HUES48 (cell line): ENCODE results near the gene SPRR5.

Experiments
- H3K27ac ChIP-seq: one replicate; pipeline ENCODE4 v1.7.0; 2013; ENCODE audit warnings: low read depth, low read length, inconsistent platforms
- H3K27me3 ChIP-seq: 2 replicates; pipeline ENCODE4 v1.6.1; 2013; ENCODE audit warnings: mild to moderate bottlenecking, low read length; ENCODE audit not compliant: control insufficient read depth, insufficient read depth
- H3K36me3 ChIP-seq: 2 replicates; pipeline ENCODE4 v1.6.1; 2013; ENCODE audit warnings: low read length; ENCODE audit not compliant: control insufficient read depth, insufficient read depth
- H3K4me1 ChIP-seq: 2 replicates; pipeline ENCODE4 v1.6.1; 2013; ENCODE audit warnings: mild to moderate bottlenecking, low read length; ENCODE audit not compliant: control insufficient read depth, insufficient read depth
- H3K4me3 ChIP-seq: 2 replicates; pipeline ENCODE4 v1.5.1; 2013; ENCODE audit warnings: mild to moderate bottlenecking, low read depth, low read length
- H3K9ac ChIP-seq: 2 replicates; pipeline ENCODE4 v1.6.1; 2013; ENCODE audit warnings: mild to moderate bottlenecking, low read depth, low read length, moderate library complexity
- H3K9me3 ChIP-seq: 2 replicates; pipeline ENCODE4 v1.6.1; 2013; ENCODE audit warnings: low read length; ENCODE audit not compliant: control insufficient read depth, insufficient read depth

The SPRR5 gene, protein sequence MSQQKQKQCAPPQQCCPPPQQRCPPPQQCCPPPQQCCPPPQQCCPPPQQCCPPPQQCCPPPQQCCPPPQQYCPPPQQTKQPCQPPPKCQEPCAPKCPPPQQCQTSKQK

DNA sequence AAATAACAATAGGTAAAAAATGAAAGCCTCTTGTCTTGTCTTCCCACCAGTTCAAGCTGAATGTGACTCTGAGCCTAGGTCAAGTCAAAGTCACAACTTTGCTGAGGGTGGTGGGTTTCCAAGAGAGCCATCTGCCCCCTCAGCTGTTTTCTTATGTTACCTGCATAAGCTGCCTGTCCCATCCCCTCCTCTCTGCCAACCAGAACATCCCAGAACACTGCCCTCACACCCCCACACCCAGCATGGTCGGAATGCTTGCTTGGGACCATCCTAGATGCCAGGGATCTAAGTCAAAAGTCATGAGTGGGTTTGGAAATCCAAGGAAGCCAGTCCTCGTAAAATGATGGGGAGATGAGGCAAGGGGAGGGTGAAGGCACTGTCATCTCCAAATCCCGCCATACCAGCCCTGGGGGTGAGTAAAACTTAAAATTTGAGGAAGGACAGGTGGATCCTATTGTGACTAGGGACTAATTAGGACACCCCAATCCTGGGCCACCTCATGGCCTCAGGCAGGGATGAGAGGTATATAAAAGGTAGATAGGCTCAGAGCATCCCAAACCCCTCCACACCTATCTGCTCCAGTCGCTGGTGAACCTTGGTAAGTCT is at the start of gene SPRR5:
TSS of gene SPRR5 (plus strand) at position 556 of the 606 bp plus-strand sequence. CDS start 1,349 bp downstream, outside the sequence.
- H3K4me1 ChIP-seq, result no peaks in the 10 kb centered on the region
- H3K27me3 ChIP-seq, result no peaks in the 10 kb centered on the region
- no peak within 1 kb of the TSS for H3K4me3 ChIP-seq
- H3K36me3 ChIP-seq, result no peaks in the 10 kb centered on the region
- peaks cover 57% of the 10 kb centered on the region for H3K9me3 ChIP-seq
- H3K9ac ChIP-seq, result no peak within 1 kb of the TSS
- H3K27ac ChIP-seq, result no peak within 1 kb of the TSS

DNA sequence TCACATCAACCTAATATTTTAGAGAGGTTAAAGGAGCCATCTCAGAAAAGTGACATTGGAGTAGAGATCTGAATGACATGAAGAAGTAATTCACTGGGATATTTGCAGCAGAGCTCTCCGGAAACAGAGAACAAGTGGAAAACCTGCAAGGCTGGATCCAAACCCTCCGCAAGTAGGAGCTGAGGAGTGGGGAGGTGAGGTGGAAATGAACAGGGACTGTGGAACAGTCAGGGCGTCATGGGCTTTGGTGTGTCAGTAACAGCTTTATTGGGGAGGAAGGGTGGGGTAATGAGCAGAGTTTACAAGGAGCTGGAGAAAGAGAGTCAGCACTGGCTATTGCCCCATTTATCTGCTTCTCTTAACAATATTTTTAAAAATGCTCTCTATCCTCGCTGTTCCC is 48.0 kb upstream of the SPRR5 start:
- H3K27me3 ChIP-seq, result no peaks in the 10 kb centered on the region
- no peaks in the 10 kb centered on the region for H3K4me1 ChIP-seq
- H3K36me3 ChIP-seq, result no peaks in the 10 kb centered on the region
- H3K27ac ChIP-seq, result no peak overlapping the region
- no peak overlapping the region for H3K9ac ChIP-seq
- no peak overlapping the region for H3K4me3 ChIP-seq
- H3K9me3 ChIP-seq, result peaks cover 91% of the 10 kb centered on the region

DNA sequence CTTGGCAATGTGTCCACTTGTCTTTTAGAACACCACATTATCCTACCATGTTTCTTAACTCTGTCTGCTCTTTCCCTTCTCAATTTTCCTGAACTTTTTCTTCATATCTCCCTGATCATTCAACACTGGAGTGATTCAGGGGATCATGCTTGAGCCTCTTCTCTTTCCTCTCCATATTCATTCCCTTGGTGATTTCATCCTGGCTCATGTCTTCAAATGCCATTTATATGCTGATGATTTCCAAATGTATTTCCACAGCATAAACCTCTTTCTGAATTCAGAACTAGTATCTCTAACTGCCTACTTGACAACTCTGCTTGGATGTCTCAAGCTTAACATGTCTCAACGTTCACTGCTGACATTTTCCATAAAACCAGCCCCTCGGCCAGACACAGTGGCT is 47.1 kb upstream of the SPRR5 start:
- no peaks in the 10 kb centered on the region for H3K27me3 ChIP-seq
- H3K9ac ChIP-seq, result no peak overlapping the region
- peaks cover 92% of the 10 kb centered on the region for H3K9me3 ChIP-seq
- H3K36me3 ChIP-seq, result no peaks in the 10 kb centered on the region
- H3K27ac ChIP-seq, result no peak overlapping the region
- no peaks in the 10 kb centered on the region for H3K4me1 ChIP-seq
- H3K4me3 ChIP-seq, result no peak overlapping the region

DNA sequence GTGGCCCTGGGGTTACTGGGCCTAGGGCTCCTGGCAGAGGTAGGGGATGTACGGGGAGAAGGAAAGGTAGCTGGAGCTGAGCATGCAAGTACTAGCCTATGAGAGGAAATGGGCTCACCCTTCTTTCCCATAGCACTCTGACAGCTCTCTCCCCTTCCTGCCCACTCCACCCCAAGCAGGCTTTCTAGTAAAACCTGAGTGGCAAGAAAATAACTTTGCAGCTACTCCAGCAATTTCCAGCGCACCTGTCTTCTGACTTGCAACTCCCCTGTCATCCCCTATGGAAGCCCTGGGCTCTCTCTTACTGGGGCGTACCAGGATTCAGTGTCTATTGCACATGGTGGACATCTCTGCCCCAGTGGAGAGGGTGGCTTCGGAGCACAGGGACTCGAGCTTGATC is 45.4 kb upstream of the SPRR5 start:
- Histone ChIP-seq H3K9ac (no peak overlapping the region), H3K27ac (no peak overlapping the region), H3K27me3 (no peaks in the 10 kb centered on the region), H3K36me3 (no peaks in the 10 kb centered on the region), H3K4me3 (no peak overlapping the region; the same call in 1 of the 2 replicates), H3K9me3 (peaks cover 90% of the 10 kb centered on the region), H3K4me1 (no peaks in the 10 kb centered on the region)

DNA sequence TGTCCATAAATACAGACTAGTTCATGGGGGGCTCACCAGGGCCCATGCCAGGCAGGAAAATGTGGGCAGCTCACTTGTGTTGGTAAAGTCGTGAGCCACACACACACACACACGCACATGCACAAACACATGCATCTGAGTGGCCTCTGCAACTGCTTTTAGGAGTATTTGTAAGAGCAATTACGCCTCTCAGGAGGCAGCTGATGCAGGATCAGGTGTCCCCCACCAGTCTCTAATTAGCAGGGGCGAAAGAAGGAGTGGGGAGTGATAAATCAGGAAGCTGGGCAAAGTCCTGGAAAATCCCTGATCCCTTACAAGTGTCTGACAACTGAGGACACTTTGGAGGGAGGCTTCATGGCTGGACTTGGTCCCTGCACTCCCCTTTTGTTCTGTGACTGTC is 44.4 kb upstream of the SPRR5 start:
- Histone ChIP-seq H3K9ac (no peak overlapping the region), H3K36me3 (no peaks in the 10 kb centered on the region), H3K4me3 (no peak overlapping the region; the same call in 1 of the 2 replicates), H3K27me3 (no peaks in the 10 kb centered on the region), H3K9me3 (peaks cover 89% of the 10 kb centered on the region), H3K27ac (no peak overlapping the region), H3K4me1 (no peaks in the 10 kb centered on the region)

DNA sequence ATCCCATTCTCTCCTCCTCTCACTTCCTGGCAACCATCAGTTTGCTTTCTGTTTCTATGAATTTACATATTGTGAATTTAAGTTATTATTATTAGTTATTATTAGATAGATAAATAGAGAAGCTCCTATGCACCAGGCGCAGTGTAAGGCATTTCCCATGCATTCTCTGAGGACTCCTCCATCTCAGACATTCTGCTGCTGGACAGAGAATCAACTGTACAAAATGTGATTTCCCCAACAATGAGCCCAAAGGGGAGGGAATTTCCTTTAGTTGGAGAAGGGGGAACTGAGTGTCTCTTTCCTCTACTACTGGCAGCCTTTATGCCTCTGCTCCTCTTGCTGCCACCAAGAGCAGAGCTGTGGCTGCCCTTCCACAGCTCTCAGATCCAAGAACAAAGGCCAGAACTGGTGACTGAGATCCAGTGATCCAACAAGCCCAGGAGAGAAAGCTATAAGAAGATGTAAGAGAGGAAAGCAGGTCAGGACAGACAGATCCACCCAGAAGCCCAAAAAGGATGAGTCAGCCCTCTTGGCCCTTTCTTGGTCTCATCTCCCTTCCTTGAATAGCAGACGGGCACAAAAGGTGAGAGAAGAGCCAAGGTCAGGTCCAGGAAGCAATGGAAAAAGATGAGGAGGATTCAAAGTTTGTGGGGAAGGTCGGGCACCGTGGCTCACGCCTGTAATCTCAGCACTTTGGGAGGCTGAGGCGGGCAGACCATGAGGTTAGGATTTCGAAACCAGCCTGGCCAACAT is 42.1 kb upstream of the SPRR5 start:
- no peak overlapping the region for H3K9ac ChIP-seq
- H3K36me3 ChIP-seq, result no peaks in the 10 kb centered on the region
- H3K4me3 ChIP-seq, result no peak overlapping the region
- H3K4me1 ChIP-seq, result no peaks in the 10 kb centered on the region
- H3K27ac ChIP-seq, result no peak overlapping the region
- no peaks in the 10 kb centered on the region for H3K27me3 ChIP-seq
- peaks cover 91% of the 10 kb centered on the region for H3K9me3 ChIP-seq

DNA sequence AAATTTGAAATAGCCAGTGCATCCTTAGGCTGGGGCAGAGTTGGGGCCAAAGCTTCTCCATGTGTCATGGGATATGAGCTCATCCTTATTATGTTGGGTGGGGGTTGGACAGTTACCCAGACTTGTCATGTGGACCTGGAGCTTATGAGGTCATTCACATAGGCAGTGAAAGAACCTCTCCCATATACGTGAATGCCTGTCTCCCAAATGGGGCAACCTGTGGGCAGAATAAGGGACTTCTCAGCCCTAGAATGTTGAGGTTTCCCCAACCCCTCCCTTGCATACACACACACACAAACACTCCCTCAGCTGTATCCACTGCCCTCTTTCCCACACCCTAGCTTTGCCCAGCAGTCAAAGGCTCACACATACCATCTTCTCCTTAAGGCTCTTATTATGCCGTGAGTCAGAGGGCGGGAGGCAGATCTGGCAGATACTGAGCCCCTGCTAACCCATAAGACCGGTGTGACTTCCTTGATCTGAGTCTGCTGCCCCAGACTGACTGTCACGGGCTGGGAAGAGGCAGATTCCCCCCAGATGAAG is 40.9 kb upstream of the SPRR5 start:
- no peaks in the 10 kb centered on the region for H3K27me3 ChIP-seq
- no peak overlapping the region for H3K4me3 ChIP-seq

DNA sequence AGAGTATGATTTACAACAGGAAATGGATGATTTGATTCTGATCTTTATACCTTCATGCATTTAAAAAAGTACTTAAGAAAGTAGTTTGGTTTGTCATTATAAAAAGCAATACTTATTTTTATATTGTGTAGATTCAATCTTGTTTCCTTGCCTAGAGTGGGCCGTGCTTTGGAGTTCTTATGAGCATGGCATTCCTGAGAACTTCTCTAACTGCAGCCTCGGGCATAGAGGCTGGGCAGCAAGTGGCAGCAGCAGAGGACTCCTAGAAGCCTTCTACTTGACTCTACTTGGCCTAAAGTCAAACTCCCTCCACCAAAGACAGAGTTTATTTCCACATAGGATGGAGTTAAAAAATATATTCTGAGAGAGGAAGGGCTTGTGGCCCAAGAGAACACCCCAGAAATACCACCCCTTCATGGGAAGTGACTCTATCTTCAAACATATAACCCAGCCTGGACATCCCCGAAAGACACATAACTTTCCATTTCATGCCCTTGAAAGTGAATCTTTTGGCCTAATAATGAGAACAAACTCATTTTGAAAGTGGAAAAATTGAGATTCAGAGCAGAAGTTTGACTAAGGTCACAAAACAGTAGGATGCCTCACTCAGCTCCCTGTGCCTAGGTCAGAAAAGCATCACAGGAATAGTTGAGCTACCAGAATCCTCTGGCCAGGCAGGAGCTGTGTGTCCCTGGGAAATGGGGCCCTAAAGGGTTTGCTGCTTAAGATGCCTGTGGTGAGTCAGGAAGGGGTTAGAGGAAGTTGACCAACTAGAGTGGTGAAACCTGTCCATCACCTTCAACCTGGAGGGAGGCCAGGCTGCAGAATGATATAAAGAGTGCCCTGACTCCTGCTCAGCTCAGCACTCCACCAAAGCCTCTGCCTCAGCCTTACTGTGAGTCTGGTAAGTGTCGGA is 39.1 kb upstream of the SPRR5 start, which contains the start of gene IVL:
TSS of gene IVL (plus strand) at position 861 of the 916 bp plus-strand sequence. CDS start 1,252 bp downstream, outside the sequence.
- no peaks in the 10 kb centered on the region for H3K36me3 ChIP-seq
- no peaks in the 10 kb centered on the region for H3K27me3 ChIP-seq
- no peak within 1 kb of the TSS for H3K9ac ChIP-seq
- no peak within 1 kb of the TSS for H3K4me3 ChIP-seq
- no peak within 1 kb of the TSS for H3K27ac ChIP-seq
- peaks cover 92% of the 10 kb centered on the region for H3K9me3 ChIP-seq
- no peaks in the 10 kb centered on the region for H3K4me1 ChIP-seq

More for the DNA sequence above, 40.9 kb upstream of the SPRR5 start:
- no peaks in the 10 kb centered on the region for H3K4me1 ChIP-seq
- H3K36me3 ChIP-seq, result no peaks in the 10 kb centered on the region
- H3K27ac ChIP-seq, result no peak overlapping the region
- H3K9ac ChIP-seq, result no peak overlapping the region
- H3K9me3 ChIP-seq, result peaks cover 93% of the 10 kb centered on the region

DNA sequence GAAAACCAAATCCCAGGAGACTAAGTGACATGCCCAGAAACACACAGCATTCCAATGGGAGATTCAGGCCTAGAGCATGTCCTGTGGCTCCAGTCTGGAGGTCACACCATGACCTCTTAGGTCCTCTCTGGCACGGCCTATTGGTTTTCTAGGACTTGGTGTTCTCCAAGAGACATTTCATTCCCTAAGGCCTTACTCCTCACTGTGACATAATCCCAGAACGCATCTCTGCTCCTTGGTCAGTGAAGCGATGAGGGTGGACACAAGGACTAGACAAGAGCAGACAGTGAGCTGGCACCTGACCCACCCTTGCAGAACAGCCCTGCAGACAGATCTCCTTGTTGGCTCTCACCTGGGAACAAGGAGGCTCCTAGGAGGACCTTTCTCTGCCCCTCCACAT is 37.8 kb upstream of the SPRR5 start:
- H3K27me3 ChIP-seq, result no peaks in the 10 kb centered on the region
- no peaks in the 10 kb centered on the region for H3K4me1 ChIP-seq
- no peak overlapping the region for H3K4me3 ChIP-seq
- H3K27ac ChIP-seq, result no peak overlapping the region
- H3K9me3 ChIP-seq, result peaks cover 91% of the 10 kb centered on the region
- no peaks in the 10 kb centered on the region for H3K36me3 ChIP-seq
- no peak overlapping the region for H3K9ac ChIP-seq

DNA sequence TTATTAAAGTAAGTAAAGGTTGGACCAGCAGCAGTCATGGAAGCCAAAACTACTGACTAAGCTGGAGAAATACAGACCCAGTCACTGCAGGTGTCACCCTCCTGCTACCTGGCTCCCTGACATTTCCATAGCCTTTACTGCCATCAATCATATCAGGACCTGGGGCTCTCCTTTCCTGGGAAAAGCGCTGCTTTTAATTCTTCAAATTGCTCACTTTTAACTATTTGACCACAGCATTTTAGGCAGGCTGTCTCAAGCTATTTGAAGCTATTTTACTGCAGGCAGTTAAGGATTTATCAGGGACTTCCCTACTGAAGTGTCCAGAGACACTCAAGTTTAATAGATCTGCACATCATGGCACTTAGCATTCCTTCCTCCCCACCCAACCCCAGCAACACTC is 34.5 kb upstream of the SPRR5 start:
- H3K9ac ChIP-seq, result no peak overlapping the region
- no peaks in the 10 kb centered on the region for H3K4me1 ChIP-seq
- H3K4me3 ChIP-seq, result no peak overlapping the region
- no peaks in the 10 kb centered on the region for H3K27me3 ChIP-seq
- H3K36me3 ChIP-seq, result no peaks in the 10 kb centered on the region
- H3K9me3 ChIP-seq, result peaks cover 85% of the 10 kb centered on the region
- H3K27ac ChIP-seq, result no peak overlapping the region
